HepG2 (cell line): ENCODE results near the gene KCTD13.

Experiments
- CREB1 ChIP-seq, 2 experiments: fragments of 450-650 bp in 1 of 2; IDR thresholded peaks; 2 replicates each; pipeline ENCODE4 v1.6.1; 2016 to 2017; ENCODE audit warnings: control low read depth in 1 of 2, mild to moderate bottlenecking in 1 of 2, missing compliant biosample characterization in 1 of 2, missing genetic modification characterization in 1 of 2
- FOXM1 ChIP-seq: sonication (generic); formaldehyde crosslinking; IDR thresholded peaks from 2 replicates; pipeline ENCODE4 v1.5.0; 2020; ENCODE audit warnings: missing genetic modification reagents
- ZMAT3 ChIP-seq: sonication (generic); formaldehyde crosslinking; conservative IDR thresholded peaks from 2 replicates; pipeline ENCODE4 v1.7.0; 2021; ENCODE audit warnings: missing genetic modification reagents

DNA sequence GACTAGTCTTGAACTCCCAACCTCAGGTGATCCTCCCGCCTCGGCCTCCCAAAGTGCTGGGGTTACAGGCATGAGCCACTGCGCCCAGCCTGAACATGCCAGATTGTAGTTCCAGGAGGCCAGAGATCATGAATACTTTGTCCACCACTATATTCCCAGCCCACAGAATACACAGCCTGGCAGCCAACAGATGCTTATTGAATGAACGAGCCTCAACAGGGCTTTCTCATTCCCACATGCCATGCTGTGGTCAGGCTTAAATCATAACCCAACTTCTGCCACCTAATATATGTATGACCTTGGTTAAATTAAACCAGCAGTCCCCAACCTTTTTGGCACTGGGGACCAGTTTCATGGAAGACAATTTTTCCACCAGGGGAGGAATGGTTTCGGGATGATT lies 32.7 kb upstream of the KCTD13 start:
- TF ChIP-seq FOXM1 (CRISPR knock-in tag) = no peak
- TF ChIP-seq ZMAT3 (CRISPR knock-in tag) = no peak
- no peak for TF ChIP-seq CREB1 (IDR thresholded peaks at IDR 0.05)
- no peak for TF ChIP-seq CREB1 (CRISPR knock-in tag; IDR thresholded peaks at IDR 0.05)
